ENCODE results near the gene BCAM. TPM values are rescaled to one million over a fixed set of nuclear protein-coding genes. Genes with fewer than 3 reads are reported as not detected.

Gene BCAM
- total and polyA plus RNA-seq, 3 experiments from 2014 or later, result not detected

DNA sequence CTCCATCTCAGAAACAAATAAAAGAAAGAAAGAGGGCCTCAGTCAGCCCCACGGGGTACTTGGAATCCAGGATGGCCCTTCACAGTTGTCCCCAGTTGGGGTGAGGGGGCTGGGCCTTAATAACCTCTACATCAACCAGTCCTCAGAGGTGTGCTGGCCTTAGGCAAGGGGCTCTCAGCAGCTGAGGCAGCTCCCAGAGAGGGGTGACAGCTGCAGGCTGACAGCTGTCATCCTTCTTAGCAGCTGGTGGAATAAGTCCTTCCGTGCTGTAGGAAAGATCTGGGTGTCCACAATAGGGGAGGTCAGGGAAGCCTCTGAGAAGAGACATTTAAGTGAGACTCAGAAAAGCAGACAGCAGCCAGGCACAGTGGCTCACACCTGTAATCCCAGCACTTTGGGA, 7.4 kb downstream of the BCAM start:
- no peaks in the 10 kb centered on the region for H3K9me3 ChIP-seq (ENCODE audit: low read length)
- CTCF ChIA-PET, result interaction anchor here (1.3 kb wide), 1 partner anchor 28 kb away, joined by 4 read pairs; no protein-coding TSS in a partner anchor
- H3K4me3 ChIP-seq (ENCODE audit: low read length), result no peak overlapping the region
- H3K9me3 Mint-ChIP-seq, result no peaks in the 10 kb centered on the region
- no peaks in the 10 kb centered on the region for H3K36me3 ChIP-seq (ENCODE audit: insufficient read depth, low read length)
- POLR2A ChIA-PET, result no interaction called here
- H3K4me1 ChIP-seq (ENCODE audit: insufficient read depth, low read length), result no peaks in the 10 kb centered on the region
- DNase-seq, result no peak
- no peaks in the 10 kb centered on the region for H3K36me3 Mint-ChIP-seq
- no peak overlapping the region for H3K27ac Mint-ChIP-seq
- H3K27ac ChIP-seq (ENCODE audit: low read depth, low read length), result no peak overlapping the region
- H3K4me1 Mint-ChIP-seq, result no peaks in the 10 kb centered on the region
- no peak overlapping the region for H3K4me3 Mint-ChIP-seq
- no peaks in the 10 kb centered on the region for H3K27me3 ChIP-seq (ENCODE audit: insufficient read depth, low read length, poor library complexity, severe bottlenecking)
- H3K27me3 Mint-ChIP-seq, result peaks cover 1 to 7% of the 10 kb centered on the region in 2 donors

DNA sequence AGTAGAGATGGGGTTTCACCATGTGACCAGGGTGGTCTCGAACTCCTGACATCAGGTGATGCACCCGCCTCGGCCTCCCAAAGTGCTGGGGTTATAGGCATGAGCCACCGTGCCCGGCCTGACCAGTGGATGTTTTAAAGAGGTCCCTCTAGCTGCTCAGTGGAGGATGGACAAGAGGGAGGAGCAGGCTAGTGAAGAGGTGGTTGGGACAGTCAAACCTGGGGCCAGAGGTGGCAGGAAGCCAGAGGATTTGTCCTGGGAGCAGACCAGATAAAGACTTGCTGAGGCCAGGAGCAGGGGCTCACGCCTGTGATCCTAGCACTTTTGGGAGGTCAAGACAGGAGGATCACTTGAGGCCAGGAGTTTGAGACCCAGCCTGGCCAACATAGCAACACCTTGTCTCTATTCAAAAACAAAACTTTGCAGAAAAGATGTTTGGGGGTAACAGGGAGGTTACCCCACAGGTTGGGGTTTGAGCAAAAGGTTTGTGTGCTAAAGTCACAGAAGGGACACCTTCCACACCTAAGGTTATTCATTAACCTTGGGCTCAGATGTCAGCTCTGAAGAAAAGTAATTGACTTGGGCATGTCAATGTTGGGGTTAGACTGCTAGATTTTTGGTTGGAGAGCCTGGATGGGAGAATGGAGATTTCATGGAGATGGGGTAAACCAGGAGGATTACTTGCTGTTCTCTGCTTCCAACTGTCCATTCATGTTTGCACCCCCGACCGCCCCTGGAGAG, 9.0 kb downstream of the BCAM start:
- Mint-ChIP-seq H3K36me3 (no peaks in the 10 kb centered on the region), H3K27ac (no peak overlapping the region), H3K9me3 (no peaks in the 10 kb centered on the region), H3K4me3 (no peak overlapping the region), H3K27me3 (peaks cover 4 to 7% of the 10 kb centered on the region in 2 donors), H3K4me1 (no peaks in the 10 kb centered on the region)
- Histone ChIP-seq H3K4me3 (ENCODE audit: low read length) (no peak overlapping the region), H3K9me3 (ENCODE audit: low read length) (no peaks in the 10 kb centered on the region), H3K36me3 (ENCODE audit: insufficient read depth, low read length) (no peaks in the 10 kb centered on the region), H3K27ac (ENCODE audit: low read depth, low read length) (no peak overlapping the region), H3K4me1 (ENCODE audit: insufficient read depth, low read length) (no peaks in the 10 kb centered on the region), H3K27me3 (ENCODE audit: insufficient read depth, low read length, poor library complexity, severe bottlenecking) (no peaks in the 10 kb centered on the region)
- DNase-seq, result no peak
- ChIA-PET CTCF (interaction anchor here (1.3 kb wide), 1 partner anchor 26 kb away, joined by 4 read pairs; no protein-coding TSS in a partner anchor), POLR2A (no interaction called here)

DNA sequence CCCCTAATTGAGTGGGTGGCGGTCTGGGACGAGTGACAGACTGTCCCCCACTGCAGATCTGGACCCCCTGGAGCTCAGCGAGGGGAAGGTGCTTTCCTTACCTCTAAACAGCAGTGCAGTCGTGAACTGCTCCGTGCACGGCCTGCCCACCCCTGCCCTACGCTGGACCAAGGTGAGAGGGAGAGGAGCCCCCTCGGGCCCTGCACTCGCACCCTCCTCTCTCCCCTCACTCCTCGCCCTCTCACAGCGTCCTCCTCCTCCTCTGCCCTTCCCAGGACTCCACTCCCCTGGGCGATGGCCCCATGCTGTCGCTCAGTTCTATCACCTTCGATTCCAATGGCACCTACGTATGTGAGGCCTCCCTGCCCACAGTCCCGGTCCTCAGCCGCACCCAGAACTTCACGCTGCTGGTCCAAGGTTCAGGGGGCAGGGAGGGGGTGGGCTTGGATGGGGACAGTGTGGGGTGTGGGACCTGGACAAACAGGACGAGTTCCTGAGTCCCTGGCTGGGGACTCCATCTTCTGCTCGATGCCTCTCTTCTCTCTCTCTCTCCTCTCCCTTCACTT, 9.6 kb downstream of the BCAM start:
- CTCF ChIA-PET, result no interaction called here
- POLR2A ChIA-PET, result no interaction called here
- Histone ChIP-seq H3K9me3 (ENCODE audit: low read length) (no peaks in the 10 kb centered on the region), H3K36me3 (ENCODE audit: insufficient read depth, low read length) (no peaks in the 10 kb centered on the region), H3K4me1 (ENCODE audit: insufficient read depth, low read length) (no peaks in the 10 kb centered on the region), H3K4me3 (ENCODE audit: low read length) (no peak overlapping the region), H3K27me3 (ENCODE audit: insufficient read depth, low read length, poor library complexity, severe bottlenecking) (no peaks in the 10 kb centered on the region), H3K27ac (ENCODE audit: low read depth, low read length) (no peak overlapping the region)
- H3K36me3 Mint-ChIP-seq, result no peaks in the 10 kb centered on the region
- DNase-seq, result no peak
- H3K9me3 Mint-ChIP-seq, result no peaks in the 10 kb centered on the region
- no peak overlapping the region for H3K27ac Mint-ChIP-seq
- peaks cover 4 to 7% of the 10 kb centered on the region in 2 donors for H3K27me3 Mint-ChIP-seq
- H3K4me1 Mint-ChIP-seq, result no peaks in the 10 kb centered on the region
- H3K4me3 Mint-ChIP-seq, result no peak overlapping the region

DNA sequence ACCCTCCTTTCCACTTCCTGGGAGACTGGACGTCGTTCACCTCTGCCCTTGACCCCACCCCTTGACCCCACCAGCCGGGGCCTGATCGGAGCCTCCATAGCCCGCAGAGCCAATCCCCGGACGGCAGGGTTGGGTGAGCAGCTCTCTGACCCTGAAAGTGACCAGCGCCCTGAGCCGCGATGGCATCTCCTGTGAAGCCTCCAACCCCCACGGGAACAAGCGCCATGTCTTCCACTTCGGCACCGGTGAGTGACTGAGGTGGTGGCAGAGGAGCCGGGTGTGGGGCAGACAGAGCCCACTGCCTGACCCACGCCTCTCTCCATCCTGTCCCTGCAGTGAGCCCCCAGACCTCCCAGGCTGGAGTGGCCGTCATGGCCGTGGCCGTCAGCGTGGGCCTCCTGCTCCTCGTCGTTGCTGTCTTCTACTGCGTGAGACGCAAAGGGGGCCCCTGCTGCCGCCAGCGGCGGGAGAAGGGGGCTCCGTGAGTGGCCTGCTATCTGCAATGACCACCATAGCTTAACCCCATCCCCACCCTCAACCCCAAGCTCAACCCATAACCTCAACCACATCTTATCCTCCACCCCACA, 10.4 kb downstream of the BCAM start:
- POLR2A ChIA-PET, result no interaction called here
- Mint-ChIP-seq H3K27ac (no peak overlapping the region), H3K36me3 (no peaks in the 10 kb centered on the region), H3K9me3 (no peaks in the 10 kb centered on the region), H3K27me3 (peaks cover 4 to 7% of the 10 kb centered on the region in 2 donors), H3K4me1 (no peaks in the 10 kb centered on the region), H3K4me3 (no peak overlapping the region)
- H3K36me3 ChIP-seq (ENCODE audit: insufficient read depth, low read length), result no peaks in the 10 kb centered on the region
- H3K9me3 ChIP-seq (ENCODE audit: low read length), result no peaks in the 10 kb centered on the region
- no peak for DNase-seq
- H3K4me1 ChIP-seq (ENCODE audit: insufficient read depth, low read length), result no peaks in the 10 kb centered on the region
- CTCF ChIA-PET, result no interaction called here
- H3K4me3 ChIP-seq (ENCODE audit: low read length), result no peak overlapping the region
- H3K27me3 ChIP-seq (ENCODE audit: insufficient read depth, low read length, poor library complexity, severe bottlenecking), result no peaks in the 10 kb centered on the region
- no peak overlapping the region for H3K27ac ChIP-seq (ENCODE audit: low read depth, low read length)

DNA sequence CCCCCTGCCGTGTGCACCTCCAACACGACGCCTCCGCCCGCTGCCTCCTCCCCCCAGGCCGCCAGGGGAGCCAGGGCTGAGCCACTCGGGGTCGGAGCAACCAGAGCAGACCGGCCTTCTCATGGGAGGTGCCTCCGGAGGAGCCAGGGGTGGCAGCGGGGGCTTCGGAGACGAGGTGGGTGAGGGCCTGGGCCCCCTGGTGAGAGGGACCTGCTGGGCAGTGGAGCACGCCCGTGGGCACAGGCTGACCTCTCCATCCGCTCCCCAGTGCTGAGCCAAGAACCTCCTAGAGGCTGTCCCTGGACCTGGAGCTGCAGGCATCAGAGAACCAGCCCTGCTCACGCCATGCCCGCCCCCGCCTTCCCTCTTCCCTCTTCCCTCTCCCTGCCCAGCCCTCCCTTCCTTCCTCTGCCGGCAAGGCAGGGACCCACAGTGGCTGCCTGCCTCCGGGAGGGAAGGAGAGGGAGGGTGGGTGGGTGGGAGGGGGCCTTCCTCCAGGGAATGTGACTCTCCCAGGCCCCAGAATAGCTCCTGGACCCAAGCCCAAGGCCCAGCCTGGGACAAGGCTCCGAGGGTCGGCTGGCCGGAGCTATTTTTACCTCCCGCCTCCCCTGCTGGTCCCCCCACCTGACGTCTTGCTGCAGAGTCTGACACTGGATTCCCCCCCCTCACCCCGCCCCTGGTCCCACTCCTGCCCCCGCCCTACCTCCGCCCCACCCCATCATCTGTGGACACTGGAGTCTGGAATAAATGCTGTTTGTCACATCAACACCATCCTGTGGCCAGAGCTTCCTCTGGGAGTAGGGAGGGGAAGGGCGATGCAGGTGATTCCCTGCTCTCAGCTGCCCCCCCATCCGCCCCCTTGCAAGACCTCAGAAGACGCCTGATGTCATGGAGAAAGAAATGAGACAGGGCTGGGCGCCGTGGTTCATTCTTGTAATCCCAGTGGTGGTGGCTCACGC, 12.0 kb downstream of the BCAM start:
- no peak overlapping the region for H3K27ac Mint-ChIP-seq
- no peaks in the 10 kb centered on the region for H3K36me3 ChIP-seq (ENCODE audit: insufficient read depth, low read length)
- no peaks in the 10 kb centered on the region for H3K4me1 ChIP-seq (ENCODE audit: insufficient read depth, low read length)
- no peaks in the 10 kb centered on the region for H3K36me3 Mint-ChIP-seq
- no peak overlapping the region for H3K27ac ChIP-seq (ENCODE audit: low read depth, low read length)
- no peak for DNase-seq
- ChIA-PET CTCF (interaction anchor here (1.4 kb wide), 1 partner anchor 11 kb away, joined by 3 read pairs; no protein-coding TSS in a partner anchor), POLR2A (no interaction called here)
- H3K27me3 Mint-ChIP-seq, result peaks cover 11 to 12% of the 10 kb centered on the region in 2 donors
- no peaks in the 10 kb centered on the region for H3K9me3 Mint-ChIP-seq
- H3K4me1 Mint-ChIP-seq, result no peaks in the 10 kb centered on the region
- H3K4me3 ChIP-seq (ENCODE audit: low read length), result no peak overlapping the region
- no peaks in the 10 kb centered on the region for H3K9me3 ChIP-seq (ENCODE audit: low read length)
- H3K27me3 ChIP-seq (ENCODE audit: insufficient read depth, low read length, poor library complexity, severe bottlenecking), result no peaks in the 10 kb centered on the region
- H3K4me3 Mint-ChIP-seq, result no peak overlapping the region

- no peaks in the 10 kb centered on the region for H3K36me3 ChIP-seq (ENCODE audit: insufficient read depth, low read length)
- ChIA-PET CTCF (interaction anchor here (1.4 kb wide), 1 partner anchor 9 kb away, joined by 3 read pairs; no protein-coding TSS in a partner anchor), POLR2A (no interaction called here)
- no peaks in the 10 kb centered on the region for H3K4me1 ChIP-seq (ENCODE audit: insufficient read depth, low read length)
- H3K27ac ChIP-seq (ENCODE audit: low read depth, low read length), result no peak overlapping the region
- no peaks in the 10 kb centered on the region for H3K9me3 ChIP-seq (ENCODE audit: low read length)
- no peak overlapping the region for H3K4me3 ChIP-seq (ENCODE audit: low read length)
- Mint-ChIP-seq H3K4me1 (no peaks in the 10 kb centered on the region), H3K4me3 (no peak overlapping the region), H3K27ac (peak overlapping the region in 1 of 8 donors; percentile 27), H3K9me3 (no peaks in the 10 kb centered on the region), H3K27me3 (peaks cover 11 to 16% of the 10 kb centered on the region in 2 donors), H3K36me3 (no peaks in the 10 kb centered on the region)
- no peak for DNase-seq
- no peaks in the 10 kb centered on the region for H3K27me3 ChIP-seq (ENCODE audit: insufficient read depth, low read length, poor library complexity, severe bottlenecking)
These were observed 13.3 kb downstream of the BCAM start for GRCh38 chr19:44822177-44822576.

DNA sequence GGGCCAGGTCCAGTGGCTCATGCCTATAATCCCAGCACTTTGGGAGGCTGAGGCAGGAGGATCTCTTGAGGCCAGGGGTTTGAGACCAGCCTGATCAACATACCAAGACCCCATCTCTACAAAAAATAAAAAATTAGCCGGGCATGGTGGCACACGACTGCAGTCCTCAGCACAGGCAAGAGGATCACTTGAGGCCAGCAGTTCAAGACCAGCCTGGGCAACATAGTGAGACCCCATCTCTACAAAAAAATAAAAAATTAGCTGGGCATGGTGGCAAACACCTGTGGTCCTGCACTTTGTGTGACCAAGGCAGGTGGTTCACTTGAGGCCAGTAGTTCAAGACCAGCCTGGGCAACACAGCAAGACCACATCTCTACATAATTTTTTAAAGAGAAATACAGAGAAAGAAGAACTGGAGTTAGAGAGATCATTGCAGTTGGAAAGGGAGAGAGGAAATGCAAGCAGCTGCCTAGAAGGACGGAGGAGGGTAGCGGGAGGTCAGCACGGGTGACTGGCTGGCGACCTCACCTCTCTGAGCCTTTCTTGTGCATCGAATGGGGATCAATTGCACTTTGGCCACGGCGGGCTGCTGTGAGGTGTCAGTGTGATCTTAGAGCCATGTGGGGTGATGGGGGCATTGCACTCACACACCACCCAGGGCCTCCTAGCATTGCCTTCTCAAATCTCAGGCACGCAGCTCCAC, 13.9 kb downstream of the BCAM start:
- H3K27me3 ChIP-seq (ENCODE audit: insufficient read depth, low read length, poor library complexity, severe bottlenecking), result no peaks in the 10 kb centered on the region
- H3K4me3 ChIP-seq (ENCODE audit: low read length), result no peak overlapping the region
- no peaks in the 10 kb centered on the region for H3K4me1 Mint-ChIP-seq
- H3K27ac ChIP-seq (ENCODE audit: low read depth, low read length), result no peak overlapping the region
- ChIA-PET CTCF (interaction anchor here (1.4 kb wide), 1 partner anchor 9 kb away, joined by 3 read pairs; no protein-coding TSS in a partner anchor), POLR2A (interaction anchor here (0.6 kb wide), 1 partner anchor 10 kb away, joined by 3 read pairs; no protein-coding TSS in a partner anchor)
- no peak for DNase-seq
- no peak overlapping the region for H3K4me3 Mint-ChIP-seq
- no peak overlapping the region for H3K27ac Mint-ChIP-seq
- peaks cover 11 to 18% of the 10 kb centered on the region in 2 donors for H3K27me3 Mint-ChIP-seq
- H3K9me3 Mint-ChIP-seq, result no peaks in the 10 kb centered on the region
- no peaks in the 10 kb centered on the region for H3K9me3 ChIP-seq (ENCODE audit: low read length)
- no peaks in the 10 kb centered on the region for H3K4me1 ChIP-seq (ENCODE audit: insufficient read depth, low read length)
- H3K36me3 ChIP-seq (ENCODE audit: insufficient read depth, low read length), result no peaks in the 10 kb centered on the region
- no peaks in the 10 kb centered on the region for H3K36me3 Mint-ChIP-seq

Data from CD8-positive, alpha-beta memory T cell (primary cell).